Glomerular visceral epithelial cell (primary cell): ENCODE measurements around the gene HUS1B.
A peak's percentile ranks its signal among the peaks of the same experiment; 100 is the strongest.
"Not testable (repeated sequence)": the region's sequence is repeated elsewhere in the genome, so short reads cannot be mapped to it uniquely, and the experiment has no call there.

Experiments
- DNase-seq: peaks from one replicate; pipeline ENCODE4 v3.0.0-alpha.2; 2016; ENCODE audit errors: extremely low spot score

Gene HUS1B

DNA sequence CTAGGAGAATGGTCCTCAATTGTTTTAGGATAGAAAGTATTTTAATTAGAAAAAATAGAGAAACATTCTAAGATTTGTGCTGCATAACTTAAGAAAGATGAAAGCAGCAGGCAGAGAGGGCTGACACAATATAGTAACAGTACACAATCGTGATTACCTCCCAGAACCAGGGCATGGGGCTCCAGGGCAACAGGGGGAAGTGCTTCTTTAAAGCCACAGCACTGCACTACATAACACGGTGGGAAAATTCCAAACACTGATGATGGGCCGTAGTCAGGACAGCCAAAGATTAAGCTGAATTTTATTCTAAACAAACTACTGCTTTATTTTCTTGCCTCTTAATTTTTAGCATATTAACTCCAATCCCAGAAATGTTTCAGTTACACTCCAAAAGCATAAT is 21.6 kb upstream of the HUS1B start:
- no peak for DNase-seq

DNA sequence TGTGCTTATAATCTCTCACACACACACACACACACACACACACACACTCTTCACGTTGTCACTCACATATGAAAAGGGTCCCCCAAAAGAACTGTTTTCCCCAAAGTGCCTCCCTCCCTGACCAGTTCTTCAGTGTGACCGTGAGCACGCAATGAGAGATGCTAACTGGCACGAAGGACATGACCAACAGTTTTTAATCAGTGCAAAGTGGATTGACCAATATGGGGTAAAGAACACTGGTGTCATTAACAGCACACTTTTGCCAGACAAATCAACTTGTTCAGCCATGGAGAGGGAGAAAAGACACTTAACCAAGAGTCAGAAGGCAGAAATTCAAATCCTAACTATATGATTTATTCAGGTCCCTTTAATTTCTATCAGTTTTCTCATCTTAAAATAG is 21.0 kb upstream of the HUS1B start:
- DNase-seq: no peak

DNA sequence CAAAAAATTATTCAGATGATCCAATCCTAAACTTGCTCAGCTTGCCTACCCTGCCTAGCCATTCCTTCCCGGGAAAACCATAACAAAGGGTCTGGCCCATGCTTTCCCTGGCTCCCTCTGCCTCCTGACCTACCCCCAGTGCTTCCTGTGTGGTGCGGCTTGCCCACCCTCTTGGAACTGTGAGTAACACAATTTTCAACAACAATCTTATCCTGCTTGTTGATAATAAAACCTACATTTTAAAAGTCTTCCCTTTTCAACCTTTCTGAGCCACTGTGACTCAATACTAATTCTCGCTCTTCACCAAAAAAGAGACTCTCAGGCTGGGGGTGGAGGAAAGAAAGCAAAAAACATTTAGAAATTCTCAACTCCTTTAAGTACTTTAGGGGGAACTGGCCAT is 18.1 kb upstream of the HUS1B start:
- DNase-seq: no peak

DNA sequence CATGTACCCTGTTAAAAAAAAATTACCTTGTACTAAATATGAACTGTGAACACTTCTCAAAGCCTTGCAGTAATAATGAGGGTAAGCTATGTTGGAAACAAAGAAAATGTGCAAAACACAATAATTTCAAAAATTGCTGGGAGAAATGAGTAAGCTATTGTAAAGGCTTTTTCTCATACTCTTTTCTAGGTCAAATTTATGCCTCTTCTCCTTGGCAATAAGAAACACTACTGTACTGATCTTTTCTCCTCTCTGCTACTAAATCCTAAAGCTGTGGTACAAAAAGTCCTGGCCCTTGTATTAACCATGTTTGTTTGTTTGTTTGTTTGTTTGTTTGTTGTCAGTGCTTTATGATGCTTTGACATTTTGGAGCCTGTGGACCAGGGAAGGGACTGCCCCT is 17.5 kb upstream of the HUS1B start:
- no peak for DNase-seq

DNA sequence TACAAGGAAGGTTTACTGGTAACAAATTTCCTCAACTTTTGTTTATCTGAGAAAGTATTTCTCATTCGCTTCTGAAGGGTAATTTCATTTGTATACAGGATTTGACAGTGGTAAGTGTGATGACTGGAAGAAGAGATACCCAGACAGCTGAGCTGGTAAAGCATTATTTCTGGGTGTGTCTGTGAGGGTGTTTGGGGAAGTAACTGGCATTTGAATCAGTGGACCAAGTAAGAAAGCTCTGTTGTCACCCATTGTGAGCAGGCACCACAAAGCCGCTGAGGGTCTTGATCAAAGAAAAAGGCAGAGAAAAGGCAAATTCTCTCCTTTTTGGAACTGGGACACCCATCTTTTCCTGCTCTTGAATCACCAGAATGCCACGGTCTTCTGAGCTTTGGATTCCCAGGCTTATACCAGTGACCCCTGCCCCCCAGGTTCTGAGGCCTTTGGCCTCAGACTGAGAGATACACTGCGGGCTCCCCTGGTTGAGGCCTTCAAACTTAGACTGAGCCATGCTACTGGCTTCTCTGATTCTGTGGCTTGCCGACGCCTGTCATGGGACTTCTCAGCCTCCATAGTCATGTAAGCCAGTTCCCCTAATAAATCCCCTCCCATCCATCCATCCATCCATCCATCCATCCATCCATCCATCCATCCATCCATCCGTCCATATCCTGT is 10.5 kb upstream of the HUS1B start:
- DNase-seq: no peak

DNA sequence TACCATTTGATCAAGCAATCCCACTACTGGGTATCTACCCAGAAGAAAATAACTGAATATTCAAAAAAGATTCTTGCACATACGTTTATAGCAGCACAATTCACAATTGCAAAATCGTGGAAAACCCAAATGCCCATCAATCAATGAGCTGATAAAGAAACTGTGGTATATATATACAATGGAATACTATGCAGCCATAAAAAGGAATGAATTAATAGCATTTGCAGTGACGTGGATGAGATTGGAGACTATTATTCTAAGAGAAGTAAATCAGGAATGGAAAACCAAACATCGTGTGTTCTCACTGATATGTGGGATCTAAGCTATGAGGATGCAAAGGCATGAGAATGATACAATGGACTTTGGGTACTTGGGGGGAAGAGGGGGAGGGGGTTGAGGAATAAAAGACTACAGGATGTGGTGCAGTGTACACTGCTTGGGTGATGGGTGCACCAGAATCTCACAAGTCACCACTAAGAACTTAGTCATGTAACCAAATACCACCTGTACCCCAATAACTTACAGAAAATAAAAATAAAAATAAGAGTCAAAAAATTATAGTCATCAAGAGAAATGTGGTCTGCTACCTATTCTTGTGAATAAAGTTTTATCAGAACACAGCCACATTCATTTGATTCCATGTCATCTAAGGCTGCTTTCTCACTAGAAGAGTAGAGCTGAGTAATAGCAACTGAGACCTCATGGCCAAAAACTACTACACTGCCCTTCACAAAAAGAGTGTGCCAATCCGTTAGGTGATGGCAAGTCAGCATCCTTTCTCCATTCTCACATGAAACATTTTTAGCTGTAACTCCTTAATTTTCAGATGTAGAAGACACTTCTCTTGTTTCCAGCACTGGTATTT is 8.7 kb upstream of the HUS1B start:
- no peak for DNase-seq

DNA sequence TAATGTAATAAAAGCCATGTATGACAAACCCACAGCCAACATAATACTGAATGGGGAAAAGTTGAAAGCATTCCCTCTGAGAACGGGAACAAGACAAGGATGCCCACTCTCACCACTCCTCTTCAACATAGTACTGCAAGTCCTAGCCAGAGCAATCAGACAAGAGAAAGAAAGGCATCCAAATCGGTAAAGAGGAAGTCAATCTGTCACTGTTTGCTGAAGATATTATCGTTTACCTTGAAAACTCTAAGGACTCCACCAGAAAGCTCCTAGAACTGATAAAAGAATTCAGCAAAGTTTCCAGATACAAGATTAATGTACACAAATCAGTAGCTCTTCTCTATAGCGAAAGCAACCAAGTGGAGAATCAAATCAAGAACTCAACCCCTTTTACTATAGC is 6.9 kb upstream of the HUS1B start:
- DNase-seq: not testable (repeated sequence)

- no peak for DNase-seq
Measured at GRCh38 chr6:659716-660581, 3.0 kb upstream of the HUS1B start.

GRCh38 chr6:658244-658643 is 1.3 kb upstream of the HUS1B start:
- DNase-seq: no peak

GRCh38 chr6:657743-658142 is 843 bp upstream of the HUS1B start:
- DNase-seq: no peak

DNA sequence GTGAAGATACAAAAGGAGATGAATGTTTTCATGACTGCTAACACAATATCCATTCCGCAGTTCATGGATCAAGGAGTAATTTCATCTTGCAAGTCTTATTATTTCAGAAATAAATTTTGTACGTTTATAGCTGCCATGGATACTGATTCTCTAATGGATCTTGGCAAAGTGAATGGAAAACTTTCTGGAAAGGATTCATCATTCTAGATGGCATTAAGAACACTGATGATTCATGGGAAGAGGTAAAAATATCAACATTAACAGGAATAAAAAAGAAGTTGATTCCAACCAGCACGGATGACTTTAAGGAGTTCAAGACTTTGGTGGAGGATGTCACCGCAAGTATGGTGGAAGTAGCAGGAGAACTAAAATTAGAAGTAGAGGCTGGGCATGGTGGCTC is 2.8 kb downstream of the HUS1B start:
- no peak for DNase-seq

DNA sequence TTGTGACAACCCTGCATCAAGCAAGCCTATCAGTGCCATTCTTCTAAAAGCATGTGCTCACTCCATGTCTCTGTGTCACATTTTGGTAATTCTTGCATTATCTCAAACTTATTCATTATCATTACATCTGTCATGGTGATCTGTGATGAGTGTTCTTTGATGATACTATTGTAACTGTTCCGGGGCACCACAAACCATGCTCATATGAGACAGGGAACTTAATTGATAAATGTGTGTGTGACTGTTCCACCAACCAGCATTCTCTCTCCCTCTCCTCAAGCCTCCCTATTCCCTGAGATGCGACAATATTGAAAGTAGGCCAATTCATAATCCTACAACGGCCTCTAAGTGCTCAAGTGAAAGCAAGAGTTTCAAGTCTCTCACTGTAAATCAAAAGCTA is 4.0 kb downstream of the HUS1B start:
- DNase-seq: no peak

- no peak for DNase-seq
Measured at GRCh38 chr6:650098-650497, 6.8 kb downstream of the HUS1B start.

GRCh38 chr6:642805-643204 is 14.1 kb downstream of the HUS1B start:
- no peak for DNase-seq

DNA sequence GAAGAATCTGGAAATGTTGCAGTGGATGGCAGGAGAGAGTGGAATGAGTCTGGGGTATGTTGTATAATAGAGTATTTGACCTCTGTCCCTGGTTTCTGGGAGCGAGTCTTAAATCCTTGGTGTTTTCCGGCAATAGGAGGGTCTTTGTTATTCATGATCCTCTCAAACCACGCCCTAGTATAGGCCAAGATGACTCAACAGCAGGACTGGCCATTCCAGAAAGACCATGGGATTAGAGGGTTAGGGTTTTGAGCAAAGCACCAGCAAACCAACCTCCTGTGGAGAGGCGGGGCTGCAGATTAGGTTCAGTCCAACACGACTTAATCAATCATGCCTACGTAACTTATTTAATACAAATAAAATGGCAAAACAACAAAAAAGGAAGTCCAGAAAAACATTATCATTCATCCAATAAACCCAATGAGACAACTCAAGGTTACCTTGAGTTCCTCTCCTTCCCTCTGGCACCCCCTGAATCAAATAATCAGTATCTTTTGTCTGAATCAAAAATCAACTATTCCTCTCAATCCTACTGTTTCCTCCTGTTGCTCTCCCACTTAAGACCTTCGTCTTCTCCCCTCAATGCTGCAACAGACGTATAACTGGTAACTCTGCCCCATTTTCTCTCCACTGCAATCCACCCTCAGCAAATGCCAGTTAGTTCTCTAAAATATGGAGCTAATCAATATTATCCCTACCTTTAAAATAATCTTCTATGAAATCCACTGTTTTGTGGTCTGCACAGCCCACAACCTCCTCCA is 15.5 kb downstream of the HUS1B start:
- no peak for DNase-seq

- no peak for DNase-seq
Measured at GRCh38 chr6:636488-636887, 20.4 kb downstream of the HUS1B start.

- DNase-seq: no peak
Measured at GRCh38 chr6:635233-635632, 21.7 kb downstream of the HUS1B start.

DNA sequence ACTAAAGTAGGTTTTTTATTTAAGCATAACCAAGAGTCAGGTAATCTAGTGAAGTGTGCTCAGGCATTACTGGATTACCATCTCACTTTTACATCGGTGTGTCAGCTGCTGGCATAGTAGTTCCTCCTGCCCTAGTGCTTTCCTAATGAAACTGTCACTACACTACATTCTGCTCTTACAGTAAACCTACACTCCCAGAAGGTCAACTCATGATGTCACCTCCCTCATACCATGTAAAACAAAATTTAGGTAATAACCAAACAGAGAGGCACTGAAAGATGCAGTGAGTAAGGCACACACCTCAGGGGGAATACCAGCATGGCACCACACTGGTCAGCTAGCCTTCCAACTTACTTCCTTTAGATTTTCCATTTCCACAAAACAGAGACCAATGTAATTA is 23.3 kb downstream of the HUS1B start:
- DNase-seq: no peak

DNA sequence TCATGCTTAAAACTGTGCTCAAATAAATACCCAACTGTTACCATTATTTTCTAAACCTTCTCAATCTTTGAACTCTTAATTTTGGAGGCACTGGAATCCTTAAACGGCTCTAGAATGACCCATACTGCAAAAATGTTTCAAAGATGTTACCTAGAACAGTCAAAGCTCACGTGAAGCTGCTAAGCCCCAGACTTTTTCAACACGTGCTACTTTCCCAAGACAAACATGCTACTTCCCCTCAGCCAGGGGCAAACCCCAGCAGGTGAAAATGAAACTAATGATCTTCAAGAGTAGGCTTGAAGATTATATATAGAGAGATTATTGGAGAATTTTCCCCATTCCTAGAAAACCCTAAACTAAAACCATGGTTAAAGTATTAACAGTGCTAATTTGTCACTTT is 28.1 kb downstream of the HUS1B start:
- no peak for DNase-seq

DNA sequence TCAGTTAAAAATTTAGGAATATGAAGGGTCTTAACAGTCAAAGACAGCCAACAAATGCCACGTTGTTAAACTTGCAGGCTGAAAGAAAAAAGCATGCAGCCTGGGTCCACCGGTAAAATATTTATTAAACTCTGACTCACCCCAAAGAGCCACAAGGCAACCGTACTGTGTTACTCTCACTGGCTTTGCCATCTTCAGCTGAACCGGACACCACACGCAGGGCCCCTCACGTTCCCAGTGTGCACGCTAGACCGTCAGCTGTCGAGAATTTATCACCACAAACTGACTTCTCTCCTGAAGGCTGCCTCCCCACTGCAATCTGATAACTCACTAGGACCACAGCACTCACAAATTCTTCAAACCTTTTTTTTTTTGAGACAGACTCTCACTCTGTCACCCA is 30.7 kb downstream of the HUS1B start:
- DNase-seq: peak; percentile 82

DNA sequence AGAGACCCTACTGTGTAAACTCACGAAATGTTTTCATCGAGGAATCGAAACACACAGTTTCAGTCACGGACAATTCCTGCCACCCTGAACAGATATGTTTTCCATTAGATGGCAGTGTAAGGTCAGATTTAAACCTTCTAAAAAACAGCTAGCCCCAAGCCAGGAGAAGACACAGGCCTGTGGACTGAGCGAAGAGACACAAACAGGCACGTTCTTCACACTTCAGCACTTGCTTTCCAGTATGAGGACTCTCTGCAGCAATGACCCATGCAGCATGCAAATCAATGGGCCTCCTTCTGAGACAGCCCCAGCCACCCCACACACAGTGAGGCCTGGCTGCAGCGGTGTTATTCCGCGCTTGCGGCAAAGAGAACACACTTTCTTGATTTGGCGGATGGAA is 31.9 kb downstream of the HUS1B start:
- no peak for DNase-seq

- no peak for DNase-seq
Measured at GRCh38 chr6:622462-622861, 34.4 kb downstream of the HUS1B start.
